ENCODE results near the gene CFAP46. TPM values are rescaled to one million over a fixed set of nuclear protein-coding genes. Genes with fewer than 3 reads are reported as not detected.

CFAP46 gene
- total and polyA plus RNA-seq, 2 of the 4 experiments (the other 2 are of a cell fraction) = 1.3 to 1.8 TPM

- in situ Hi-C loops (cut with MboI; ENCODE audit: low sequenced_read_pairs) = no loop called here
- Histone ChIP-seq H2BK20ac (ENCODE audit: low read depth, low read length) (no peak overlapping the region), H4K91ac (ENCODE audit: insufficient read depth, low read depth, low read length) (no peak overlapping the region), H3K4me1 (ENCODE audit: control insufficient read depth, insufficient read depth, low read length) (no peaks in the 10 kb centered on the region), H2BK5ac (ENCODE audit: low read depth, low read length, poor library complexity, severe bottlenecking) (no peak overlapping the region), H3K56ac (ENCODE audit: extremely low read depth, insufficient read depth, low read length) (no peak overlapping the region), H4K5ac (ENCODE audit: low read depth, low read length) (no peak overlapping the region), H3K23ac (ENCODE audit: low read depth, low read length) (no peak overlapping the region), H3K18ac (ENCODE audit: low read depth, low read length) (no peak overlapping the region), H3K9me1 (ENCODE audit: insufficient read depth, low read length) (no peaks in the 10 kb centered on the region), H2AFZ (replicated peaks; ENCODE audit: low read length, poor library complexity) (no peak overlapping the region), H2AK9ac (replicated peaks; ENCODE audit: low read depth, low read length, poor library complexity) (no peak overlapping the region), H3K4me3 (ENCODE audit: insufficient read depth, low read depth, low read length) (no peak overlapping the region), H4K8ac (ENCODE audit: low read depth in 2 of 2, low read length in 2 of 2) (no peak overlapping the region), H3K27ac (ENCODE audit: insufficient read depth, low read length) (no peak overlapping the region), H2BK120ac (ENCODE audit: low read depth, low read length) (no peak overlapping the region), H3K79me1 (ENCODE audit: low read depth in 1 of 2, low read length in 2 of 2) (no peaks in the 10 kb centered on the region), H3K4ac (ENCODE audit: low read depth, low read length) (no peak overlapping the region), H2BK15ac (ENCODE audit: low read depth, low read length) (no peak overlapping the region), H4K20me1 (ENCODE audit: insufficient read depth, low read length) (no peaks in the 10 kb centered on the region), H3K27me3 (ENCODE audit: control insufficient read depth, insufficient read depth, low read length) (peaks cover 4% of the 10 kb centered on the region; the same call in 1 of the 2 replicates), H2AK5ac (ENCODE audit: low read depth, low read length) (no peak overlapping the region), H3K9ac (ENCODE audit: low read depth, low read length) (no peak overlapping the region), H3K4me2 (ENCODE audit: low read depth, low read length) (no peak overlapping the region), H3K14ac (replicated peaks; ENCODE audit: low read depth, low read length) (no peak overlapping the region), H3K36me3 (ENCODE audit: control insufficient read depth, insufficient read depth, low read length) (no peaks in the 10 kb centered on the region), H3K9me3 (ENCODE audit: control insufficient read depth, insufficient read depth, low read length) (no peaks in the 10 kb centered on the region)
- no TSS peak for BruUV-seq (replicated peaks)
- CTCF ChIA-PET = no interaction called here
- DNase-seq = no peak
- TF ChIP-seq POLR2A (IDR thresholded peaks at IDR 0.05; ENCODE audit: low read depth, low read length) (no peak), NFE2L2 (IDR thresholded peaks at IDR 0.05; ENCODE audit: low read depth, low read length) (no peak), BHLHE40 (IDR thresholded peaks at IDR 0.05; ENCODE audit: low read depth, low read length) (no peak), MAZ (IDR thresholded peaks at IDR 0.05; ENCODE audit: borderline replicate concordance, low read depth, low read length) (no peak)
- 61% methylated on average over 4 of the region's 6 CpGs; no CpG with 5 or more reads in 1 of the 2 experiments for WGBS, 2 experiments (ENCODE audit: extremely low coverage in 2 of 2, insufficient read length in 1 of 2)
- ATAC-seq (ENCODE audit: low read depth) = no peak
- intact Hi-C loops (cut with micrococcal nuclease) = no loop called here
- dilution Hi-C loops (cut with HindIII; ENCODE audit: low sequenced_read_pairs, unreplicated experiment) = no loop called here
- POLR2A ChIA-PET (ENCODE audit: unreplicated experiment) = no interaction called here
Measured at GRCh38 chr10:132934953-132935352, 7.4 kb downstream of the CFAP46 start.
